ENCODE measurements around the gene BPIFB6. TPM values are rescaled to one million over a fixed set of nuclear protein-coding genes. Genes with fewer than 3 reads are reported as not detected.

Gene BPIFB6
- total and polyA plus RNA-seq, 4 donors, result not detected

DNA sequence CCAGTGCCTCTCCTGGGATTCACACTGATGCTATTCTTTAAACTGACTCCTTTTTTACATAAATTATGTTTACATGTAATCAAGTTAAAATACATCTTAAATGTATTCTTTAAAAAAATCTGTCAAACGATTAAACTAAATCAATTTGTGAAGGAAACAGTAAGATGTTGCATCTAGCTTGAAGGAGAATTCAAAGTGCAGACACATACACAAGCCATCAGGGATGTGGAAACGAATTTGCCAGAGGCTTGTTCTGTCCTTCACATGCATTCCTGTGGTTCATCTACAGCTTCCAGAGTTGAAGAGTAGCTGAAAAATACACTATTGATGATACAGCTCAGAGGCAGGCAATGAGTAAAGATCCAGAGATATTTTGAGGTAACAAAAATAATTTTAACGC is 15.0 kb downstream of the BPIFB6 start:
- Histone ChIP-seq H3K27me3 (ENCODE audit: control insufficient read depth in 4 of 4, insufficient read depth in 4 of 4, low read length in 3 of 4) (no peaks in the 10 kb centered on the region), H3K4me1 (ENCODE audit: control insufficient read depth in 4 of 4, insufficient read depth in 4 of 4, low read length in 3 of 4) (no peaks in the 10 kb centered on the region), H3K9me3 (ENCODE audit: control insufficient read depth in 4 of 4, low read length in 3 of 4) (peaks cover 0 to 3% (median 0%) of the 10 kb centered on the region in 4 donors), H3K9ac (ENCODE audit: low read depth in 1 of 2, low read length in 2 of 2) (no peak overlapping the region), H3K36me3 (ENCODE audit: control insufficient read depth in 4 of 4, insufficient read depth in 3 of 4, low read depth in 1 of 4, low read length in 3 of 4) (no peaks in the 10 kb centered on the region), H3K4me3 (ENCODE audit: low read depth in 1 of 3, low read length in 3 of 3) (no peak overlapping the region), H3K27ac (ENCODE audit: low read depth in 1 of 2, low read length in 2 of 2) (no peak overlapping the region)
- WGBS, result 76% methylated on average over 3 of the region's 3 CpGs
- no peak for TF ChIP-seq HNF4G (IDR thresholded peaks at IDR 0.05)
- TF ChIP-seq, protein P1, sequence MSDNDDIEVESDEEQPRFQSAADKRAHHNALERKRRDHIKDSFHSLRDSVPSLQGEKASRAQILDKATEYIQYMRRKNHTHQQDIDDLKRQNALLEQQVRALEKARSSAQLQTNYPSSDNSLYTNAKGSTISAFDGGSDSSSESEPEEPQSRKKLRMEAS (IDR thresholded peaks at IDR 0.05), result no peak
- no peak for TF ChIP-seq NR2F2 (IDR thresholded peaks at IDR 0.05)
- no peak for TF ChIP-seq REST (IDR thresholded peaks at IDR 0.05)
- TF ChIP-seq GABPA (IDR thresholded peaks at IDR 0.05 in 1 of 2, conservative IDR thresholded peaks at IDR 0.05 in 1 of 2), result no peak
- TF ChIP-seq EGR1 (IDR thresholded peaks at IDR 0.05; ENCODE audit: low read depth in 2 of 2), result no peak
- DNase-seq (ENCODE audit: low spot score), result no peak

- Histone ChIP-seq H3K4me3 (ENCODE audit: low read depth in 1 of 3, low read length in 3 of 3) (no peak overlapping the region), H3K36me3 (ENCODE audit: control insufficient read depth in 4 of 4, insufficient read depth in 3 of 4, low read depth in 1 of 4, low read length in 3 of 4) (no peaks in the 10 kb centered on the region), H3K27ac (ENCODE audit: low read depth in 1 of 2, low read length in 2 of 2) (no peak overlapping the region), H3K27me3 (ENCODE audit: control insufficient read depth in 4 of 4, insufficient read depth in 4 of 4, low read length in 3 of 4) (no peaks in the 10 kb centered on the region), H3K9ac (ENCODE audit: low read depth in 1 of 2, low read length in 2 of 2) (no peak overlapping the region), H3K9me3 (ENCODE audit: control insufficient read depth in 4 of 4, low read length in 3 of 4) (no peaks in the 10 kb centered on the region), H3K4me1 (ENCODE audit: control insufficient read depth in 4 of 4, insufficient read depth in 4 of 4, low read length in 3 of 4) (no peaks in the 10 kb centered on the region)
- no peak for TF ChIP-seq FOXA2 (IDR thresholded peaks at IDR 0.05)
- TF ChIP-seq HNF4G (IDR thresholded peaks at IDR 0.05), result no peak
- TF ChIP-seq JUND (IDR thresholded peaks at IDR 0.05), result no peak
- no peak for TF ChIP-seq GABPA (IDR thresholded peaks at IDR 0.05 in 1 of 2, conservative IDR thresholded peaks at IDR 0.05 in 1 of 2)
- no peak for TF ChIP-seq YY1 (IDR thresholded peaks at IDR 0.05)
- TF ChIP-seq NR2F2 (IDR thresholded peaks at IDR 0.05), result no peak
- TF ChIP-seq, protein P2, sequence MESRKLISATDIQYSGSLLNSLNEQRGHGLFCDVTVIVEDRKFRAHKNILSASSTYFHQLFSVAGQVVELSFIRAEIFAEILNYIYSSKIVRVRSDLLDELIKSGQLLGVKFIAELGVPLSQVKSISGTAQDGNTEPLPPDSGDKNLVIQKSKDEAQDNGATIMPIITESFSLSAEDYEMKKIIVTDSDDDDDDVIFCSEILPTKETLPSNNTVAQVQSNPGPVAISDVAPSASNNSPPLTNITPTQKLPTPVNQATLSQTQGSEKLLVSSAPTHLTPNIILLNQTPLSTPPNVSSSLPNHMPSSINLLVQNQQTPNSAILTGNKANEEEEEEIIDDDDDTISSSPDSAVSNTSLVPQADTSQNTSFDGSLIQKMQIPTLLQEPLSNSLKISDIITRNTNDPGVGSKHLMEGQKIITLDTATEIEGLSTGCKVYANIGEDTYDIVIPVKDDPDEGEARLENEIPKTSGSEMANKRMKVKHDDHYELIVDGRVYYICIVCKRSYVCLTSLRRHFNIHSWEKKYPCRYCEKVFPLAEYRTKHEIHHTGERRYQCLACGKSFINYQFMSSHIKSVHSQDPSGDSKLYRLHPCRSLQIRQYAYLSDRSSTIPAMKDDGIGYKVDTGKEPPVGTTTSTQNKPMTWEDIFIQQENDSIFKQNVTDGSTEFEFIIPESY (IDR thresholded peaks at IDR 0.05), result no peak
- TF ChIP-seq, protein P1 (IDR thresholded peaks at IDR 0.05), result no peak
- TF ChIP-seq TAF1 (conservative IDR thresholded peaks at IDR 0.05), result no peak
- no peak for TF ChIP-seq RXRA (IDR thresholded peaks at IDR 0.05)
- no peak for TF ChIP-seq HNF4A (conservative IDR thresholded peaks at IDR 0.05)
- no peak for DNase-seq (ENCODE audit: low spot score)
- 88% methylated on average over 4 of the region's 4 CpGs for WGBS
These were observed 19.9 kb downstream of the BPIFB6 start for GRCh38 chr20:33051333-33051732.
